ENCODE results near the gene JAK1.

- no peak for TF ChIP-seq CTCF (IDR thresholded peaks at IDR 0.05)
- no peak for TF ChIP-seq POLR2A (IDR thresholded peaks at IDR 0.05)
Measured at GRCh38 chr1:64871256-64871655, 95.1 kb downstream of the JAK1 start.
